Liver (tissue), 3 donors: ENCODE measurements around the gene BANP.

Source experiments
- RAD21 ChIP-seq, 2 donors: IDR thresholded peaks; 2 replicates each; pipeline ENCODE4 v1.6.1; 2016; ENCODE audit warnings: antibody characterized with exemption in 2 of 2, mild to moderate bottlenecking in 2 of 2
- TF ChIP-seq, protein P1 (sequence below): fragments of 150-350 bp; IDR thresholded peaks from 2 replicates; pipeline ENCODE4 v1.5.1; 2017; ENCODE audit warnings: improper control_type of control experiment, low read depth, low read length; ENCODE audit not compliant: missing input control
- donor health status: healthy.
- donor health status: healthy.

DNA sequence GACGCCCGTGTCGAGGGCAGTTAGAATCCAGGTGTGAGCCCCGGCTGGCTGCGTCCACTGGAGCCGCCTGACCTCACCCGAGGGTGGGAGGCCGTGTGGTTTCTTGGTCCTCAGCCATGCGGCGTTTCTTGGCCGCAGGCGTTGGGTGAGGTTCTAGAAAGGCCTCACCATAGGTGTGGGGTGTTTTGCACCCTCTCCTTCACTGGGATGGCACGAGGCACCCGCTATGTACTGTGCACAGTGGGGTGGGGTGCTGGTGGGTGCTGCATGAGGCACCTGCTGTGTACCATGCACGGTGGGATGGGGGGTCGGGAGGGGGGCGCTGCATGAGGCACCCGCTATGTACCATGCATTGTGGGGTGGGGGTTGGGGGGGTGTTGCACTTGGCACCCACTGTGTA, 169.6 kb downstream of the BANP start:
- TF ChIP-seq, protein P1, sequence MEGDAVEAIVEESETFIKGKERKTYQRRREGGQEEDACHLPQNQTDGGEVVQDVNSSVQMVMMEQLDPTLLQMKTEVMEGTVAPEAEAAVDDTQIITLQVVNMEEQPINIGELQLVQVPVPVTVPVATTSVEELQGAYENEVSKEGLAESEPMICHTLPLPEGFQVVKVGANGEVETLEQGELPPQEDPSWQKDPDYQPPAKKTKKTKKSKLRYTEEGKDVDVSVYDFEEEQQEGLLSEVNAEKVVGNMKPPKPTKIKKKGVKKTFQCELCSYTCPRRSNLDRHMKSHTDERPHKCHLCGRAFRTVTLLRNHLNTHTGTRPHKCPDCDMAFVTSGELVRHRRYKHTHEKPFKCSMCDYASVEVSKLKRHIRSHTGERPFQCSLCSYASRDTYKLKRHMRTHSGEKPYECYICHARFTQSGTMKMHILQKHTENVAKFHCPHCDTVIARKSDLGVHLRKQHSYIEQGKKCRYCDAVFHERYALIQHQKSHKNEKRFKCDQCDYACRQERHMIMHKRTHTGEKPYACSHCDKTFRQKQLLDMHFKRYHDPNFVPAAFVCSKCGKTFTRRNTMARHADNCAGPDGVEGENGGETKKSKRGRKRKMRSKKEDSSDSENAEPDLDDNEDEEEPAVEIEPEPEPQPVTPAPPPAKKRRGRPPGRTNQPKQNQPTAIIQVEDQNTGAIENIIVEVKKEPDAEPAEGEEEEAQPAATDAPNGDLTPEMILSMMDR, result no peak
- TF ChIP-seq RAD21 (IDR thresholded peaks at IDR 0.05), result no peak
